DLD1 (cell line): ENCODE data around the gene CAPZB.

Source experiments
- in situ Hi-C: cut with HindIII; loops from 2 replicates; pipeline ENCODE4 v1.10.0; 2017; ENCODE audit warnings: low sequenced_read_pairs

CAPZB gene

GRCh38 chr1:19410393-19410792 is 74.9 kb downstream of the CAPZB start:
- in situ Hi-C loops, result no loop called here

GRCh38 chr1:19409477-19410341 is 75.6 kb downstream of the CAPZB start:
- in situ Hi-C loops, result loop anchor here (10.0 kb wide), 1 partner anchor 75 kb away; the partner anchor contains the start of gene CAPZB

- in situ Hi-C loops, result loop anchor here (10.0 kb wide), 1 partner anchor 77 kb away; the partner anchor contains the start of gene CAPZB
Observed at GRCh38 chr1:19407494-19408096, 77.7 kb downstream of the CAPZB start.

- in situ Hi-C loops, result loop anchor here (10.0 kb wide), 1 partner anchor 78 kb away; the partner anchor contains the start of gene CAPZB
Observed at GRCh38 chr1:19406680-19407079, 78.7 kb downstream of the CAPZB start.

- in situ Hi-C loops, result loop anchor here (10.0 kb wide), 1 partner anchor 79 kb away; the partner anchor contains the start of gene CAPZB
Observed at GRCh38 chr1:19405761-19406487, 79.4 kb downstream of the CAPZB start.

GRCh38 chr1:19405195-19405760 is 80.1 kb downstream of the CAPZB start:
- in situ Hi-C loops, result loop anchor here (10.0 kb wide), 1 partner anchor 80 kb away; the partner anchor contains the start of gene CAPZB

GRCh38 chr1:19404748-19405147 is 80.6 kb downstream of the CAPZB start:
- in situ Hi-C loops, result loop anchor here (10.0 kb wide), 1 partner anchor 80 kb away; the partner anchor contains the start of gene CAPZB

- in situ Hi-C loops, result loop anchor here (10.0 kb wide), 1 partner anchor 82 kb away; the partner anchor contains the start of gene CAPZB
Observed at GRCh38 chr1:19403256-19403655, 82.1 kb downstream of the CAPZB start.

GRCh38 chr1:19402031-19402813 is 83.1 kb downstream of the CAPZB start:
- in situ Hi-C loops, result loop anchor here (10.0 kb wide), 1 partner anchor 83 kb away; the partner anchor contains the start of gene CAPZB

- in situ Hi-C loops, result loop anchor here (10.0 kb wide), 1 partner anchor 83 kb away; the partner anchor contains the start of gene CAPZB
Observed at GRCh38 chr1:19401535-19401889, 83.8 kb downstream of the CAPZB start.

GRCh38 chr1:19400875-19401534 is 84.3 kb downstream of the CAPZB start:
- in situ Hi-C loops, result loop anchor here (10.0 kb wide), 1 partner anchor 84 kb away; the partner anchor contains the start of gene CAPZB

- in situ Hi-C loops, result loop anchor here (10.0 kb wide), 1 partner anchor 85 kb away; the partner anchor contains the start of gene CAPZB
Observed at GRCh38 chr1:19400192-19400611, 85.1 kb downstream of the CAPZB start.

GRCh38 chr1:19398309-19398760 is 87.0 kb downstream of the CAPZB start:
- in situ Hi-C loops, result no loop called here

GRCh38 chr1:19397217-19397945 is 88.0 kb downstream of the CAPZB start:
- in situ Hi-C loops, result no loop called here

- in situ Hi-C loops, result no loop called here
Observed at GRCh38 chr1:19396280-19396679, 89.1 kb downstream of the CAPZB start.

- in situ Hi-C loops, result no loop called here
Observed at GRCh38 chr1:19395678-19396192, 89.6 kb downstream of the CAPZB start.

- in situ Hi-C loops, result no loop called here
Observed at GRCh38 chr1:19393046-19393445, 92.3 kb downstream of the CAPZB start.

GRCh38 chr1:19392221-19392620 is 93.1 kb downstream of the CAPZB start:
- in situ Hi-C loops, result no loop called here
